ENCODE measurements around the gene GARIN6.

Gene GARIN6

DNA sequence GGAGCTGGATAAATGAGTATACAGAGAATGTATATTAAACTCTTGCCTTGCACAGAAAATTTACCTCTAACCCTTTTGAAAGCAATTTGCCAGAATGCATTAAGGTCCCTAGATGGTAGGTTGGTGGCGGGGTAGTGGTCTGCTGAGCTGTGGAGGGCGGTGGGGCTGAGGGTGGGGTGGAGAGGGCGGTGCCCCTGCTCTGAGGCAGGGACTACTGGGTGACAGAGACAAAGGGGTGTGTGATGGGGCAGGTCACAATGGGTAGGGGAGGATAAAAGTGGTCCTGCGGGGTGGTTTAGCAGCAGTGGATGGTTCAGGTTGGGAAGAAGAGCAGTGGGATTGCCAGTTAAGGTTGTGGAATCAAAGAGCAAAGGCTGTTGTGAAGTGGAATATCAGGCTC lies at the start of gene GARIN6:
Gene GARIN6, plus strand, starts transcription at position 301 of the 400 bp plus-strand sequence. CDS start 422 bp downstream, outside the sequence.
- TF ChIP-seq ZNF384 (IDR thresholded peaks at IDR 0.05): no peak
- no peak for TF ChIP-seq LEF1 (IDR thresholded peaks at IDR 0.05; ENCODE audit: borderline replicate concordance)
- TF ChIP-seq CTBP1 (IDR thresholded peaks at IDR 0.05; ENCODE audit: borderline replicate concordance): no peak
- no peak for TF ChIP-seq SUZ12 (IDR thresholded peaks at IDR 0.05)
- TF ChIP-seq FOXM1 (IDR thresholded peaks at IDR 0.05; ENCODE audit: borderline replicate concordance): no peak
- no peak for TF ChIP-seq BHLHE40 (IDR thresholded peaks at IDR 0.05; ENCODE audit: borderline replicate concordance)
- TF ChIP-seq L3MBTL2 (conservative IDR thresholded peaks at IDR 0.05): no peak
- TF ChIP-seq ARNT (IDR thresholded peaks at IDR 0.05): no peak
- no peak for TF ChIP-seq FOXK2 (IDR thresholded peaks at IDR 0.05)
- TF ChIP-seq HDGF (IDR thresholded peaks at IDR 0.05; ENCODE audit: borderline replicate concordance): no peak
- TF ChIP-seq NFRKB (IDR thresholded peaks at IDR 0.05): no peak
- TF ChIP-seq SP1 (IDR thresholded peaks at IDR 0.05): no peak

DNA sequence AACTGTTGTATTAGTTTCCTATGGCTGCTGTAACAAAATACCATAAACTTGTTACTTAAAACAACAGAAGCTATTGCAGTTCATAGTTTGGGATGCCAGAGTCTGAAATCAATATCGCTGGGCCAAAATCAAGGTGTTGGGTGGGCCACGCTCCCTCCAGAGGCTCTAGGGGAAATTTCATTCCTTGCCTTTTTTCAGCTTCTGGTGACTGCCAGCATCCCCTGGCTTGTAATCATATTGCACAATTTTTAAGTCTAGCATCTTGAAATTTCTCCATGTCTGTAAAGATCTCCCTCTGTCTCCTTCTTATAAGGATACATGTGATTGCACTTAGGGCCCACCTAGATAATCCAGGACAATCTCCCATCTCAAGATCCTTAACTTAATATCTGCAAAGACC lies 48.8 kb upstream of the GARIN6 start:
- CTCF ChIA-PET: no interaction called here
- POLR2A ChIA-PET: no interaction called here
- no peak for DNase-seq (ENCODE audit: extremely low spot score)
- TF ChIP-seq ZNF384 (IDR thresholded peaks at IDR 0.05) (no peak), PKNOX1 (IDR thresholded peaks at IDR 0.05) (no peak), NFRKB (IDR thresholded peaks at IDR 0.05) (no peak), L3MBTL2 (conservative IDR thresholded peaks at IDR 0.05) (no peak)

More for the DNA sequence above, at the start of gene GARIN6:
- POLR2A ChIA-PET: no interaction called here
- DNase-seq (ENCODE audit: extremely low spot score): no peak
- CTCF ChIA-PET: no interaction called here

DNA sequence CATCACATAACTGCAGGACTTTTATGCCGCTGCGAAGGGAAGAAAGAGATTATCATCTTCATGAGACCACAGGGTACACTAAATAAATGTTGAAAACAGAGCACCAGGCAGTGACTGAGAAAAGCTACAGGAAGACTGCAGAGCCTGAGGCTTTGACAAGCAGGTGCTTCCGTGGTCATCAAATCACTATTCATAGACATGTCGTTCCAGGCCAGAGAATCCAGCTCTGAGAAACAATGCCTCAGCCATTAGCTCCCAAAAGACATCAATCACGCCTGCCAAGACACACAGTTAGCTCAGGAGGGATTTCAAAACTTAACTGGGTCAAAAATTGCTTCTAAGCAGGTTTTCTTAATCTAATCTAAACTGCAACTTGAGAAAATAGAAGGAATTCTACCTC lies 47.2 kb upstream of the GARIN6 start:
- ChIA-PET CTCF (no interaction called here), POLR2A (no interaction called here)
- TF ChIP-seq SUZ12 (IDR thresholded peaks at IDR 0.05) (no peak), ZNF384 (IDR thresholded peaks at IDR 0.05) (no peak), FOXM1 (IDR thresholded peaks at IDR 0.05; ENCODE audit: borderline replicate concordance) (no peak), LEF1 (IDR thresholded peaks at IDR 0.05; ENCODE audit: borderline replicate concordance) (no peak), TARDBP (IDR thresholded peaks at IDR 0.05) (no peak), CTBP1 (IDR thresholded peaks at IDR 0.05; ENCODE audit: borderline replicate concordance) (no peak), HDGF (IDR thresholded peaks at IDR 0.05; ENCODE audit: borderline replicate concordance) (no peak), L3MBTL2 (conservative IDR thresholded peaks at IDR 0.05) (no peak), FOXA1 (IDR thresholded peaks at IDR 0.05) (no peak), BHLHE40 (IDR thresholded peaks at IDR 0.05; ENCODE audit: borderline replicate concordance) (no peak), NFRKB (IDR thresholded peaks at IDR 0.05) (no peak), PKNOX1 (IDR thresholded peaks at IDR 0.05) (no peak), ARNT (IDR thresholded peaks at IDR 0.05) (no peak), FOXK2 (IDR thresholded peaks at IDR 0.05) (no peak), ELF4 (IDR thresholded peaks at IDR 0.05) (no peak), SP1 (IDR thresholded peaks at IDR 0.05) (no peak)
- DNase-seq (ENCODE audit: extremely low spot score): no peak

- POLR2A ChIA-PET: no interaction called here
- CTCF ChIA-PET: no interaction called here
- DNase-seq (ENCODE audit: extremely low spot score): no peak
- TF ChIP-seq PKNOX1 (IDR thresholded peaks at IDR 0.05): no peak
These were observed 37.9 kb upstream of the GARIN6 start for GRCh38 chr12:99609455-99610181.

- no peak for TF ChIP-seq ZNF384 (IDR thresholded peaks at IDR 0.05)
- TF ChIP-seq SP1 (IDR thresholded peaks at IDR 0.05): no peak
- no peak for TF ChIP-seq TARDBP (IDR thresholded peaks at IDR 0.05)
- POLR2A ChIA-PET: no interaction called here
- CTCF ChIA-PET: no interaction called here
- no peak for DNase-seq (ENCODE audit: extremely low spot score)
These were observed 36.4 kb upstream of the GARIN6 start for GRCh38 chr12:99611117-99611516.

- DNase-seq (ENCODE audit: extremely low spot score): no peak
- ChIA-PET CTCF (no interaction called here), POLR2A (no interaction called here)
- TF ChIP-seq FOXK2 (IDR thresholded peaks at IDR 0.05): no peak
- TF ChIP-seq ZNF384 (IDR thresholded peaks at IDR 0.05): no peak
- TF ChIP-seq CTBP1 (IDR thresholded peaks at IDR 0.05; ENCODE audit: borderline replicate concordance): no peak
- TF ChIP-seq NFRKB (IDR thresholded peaks at IDR 0.05): no peak
- no peak for TF ChIP-seq BHLHE40 (IDR thresholded peaks at IDR 0.05; ENCODE audit: borderline replicate concordance)
- TF ChIP-seq ELF4 (IDR thresholded peaks at IDR 0.05): no peak
- no peak for TF ChIP-seq SUZ12 (IDR thresholded peaks at IDR 0.05)
- no peak for TF ChIP-seq PKNOX1 (IDR thresholded peaks at IDR 0.05)
- no peak for TF ChIP-seq LEF1 (IDR thresholded peaks at IDR 0.05; ENCODE audit: borderline replicate concordance)
- no peak for TF ChIP-seq TARDBP (IDR thresholded peaks at IDR 0.05)
- TF ChIP-seq ARNT (IDR thresholded peaks at IDR 0.05): no peak
- no peak for TF ChIP-seq HDGF (IDR thresholded peaks at IDR 0.05; ENCODE audit: borderline replicate concordance)
- TF ChIP-seq L3MBTL2 (conservative IDR thresholded peaks at IDR 0.05): no peak
- no peak for TF ChIP-seq SP1 (IDR thresholded peaks at IDR 0.05)
- no peak for TF ChIP-seq FOXM1 (IDR thresholded peaks at IDR 0.05; ENCODE audit: borderline replicate concordance)
- no peak for TF ChIP-seq FOXA1 (IDR thresholded peaks at IDR 0.05)
These were observed 36.0 kb upstream of the GARIN6 start for GRCh38 chr12:99611599-99611998.

Measured in HEK293T (cell line).